ENCODE data around the gene GMPR2.
"Not testable (repeated sequence)": the region's sequence is repeated elsewhere in the genome, so short reads cannot be mapped to it uniquely, and the experiment has no call there.

The GMPR2 gene

DNA sequence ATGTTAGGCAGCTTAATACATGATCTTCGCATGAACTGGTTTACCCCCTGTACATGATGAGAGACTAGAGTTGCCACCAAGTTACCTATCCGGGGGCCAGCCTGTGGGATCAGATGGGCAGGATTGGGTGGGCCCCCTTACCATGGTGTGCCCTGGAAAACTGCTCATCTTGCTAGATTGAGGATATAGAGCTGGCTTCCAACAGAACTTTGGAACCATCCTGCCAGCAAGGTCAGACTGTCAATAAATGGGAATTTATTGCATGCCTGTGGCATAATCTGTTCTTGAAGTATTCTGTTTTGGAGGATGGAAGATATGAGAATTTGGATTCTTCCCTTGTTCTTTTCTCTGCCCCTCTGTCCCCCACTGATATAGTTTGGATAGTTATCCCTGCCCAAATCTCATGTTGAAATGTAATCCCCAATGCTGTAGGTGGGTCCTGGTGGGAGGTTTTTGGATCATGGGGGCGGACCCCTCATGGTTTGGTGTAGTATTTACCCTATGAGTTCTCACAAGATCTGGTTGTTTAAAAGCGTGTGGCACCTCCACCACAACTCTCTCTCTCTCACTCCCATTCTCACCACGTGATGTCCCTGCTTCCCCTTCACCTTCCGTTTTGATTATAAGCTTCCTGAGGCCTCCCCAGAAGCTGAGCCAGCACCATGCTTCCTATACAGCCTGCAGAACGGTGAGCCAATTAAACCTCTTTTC lies 33.8 kb upstream of the GMPR2 start:
- no peak for DNase-seq (ENCODE audit: low read depth in 1 of 2, low spot score in 1 of 2)

DNA sequence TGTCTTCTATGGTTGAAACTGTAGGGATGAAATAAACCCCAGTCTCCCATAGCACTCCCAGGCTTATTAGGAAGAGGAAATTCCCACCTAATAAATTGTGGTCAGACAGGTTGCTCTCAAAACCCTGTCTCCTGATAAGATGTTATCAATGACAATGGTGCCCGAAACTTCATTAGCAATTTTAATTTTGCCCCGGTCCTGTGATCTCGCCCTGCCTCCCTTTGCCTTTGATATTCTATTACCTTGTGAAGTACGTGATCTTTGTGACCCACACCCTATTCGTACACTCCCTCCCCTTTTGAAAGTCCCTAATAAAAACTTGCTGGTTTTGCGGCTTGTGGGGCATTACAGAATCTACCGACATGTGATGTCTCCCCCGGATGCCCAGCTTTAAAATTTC lies 30.2 kb upstream of the GMPR2 start:
- DNase-seq (ENCODE audit: low read depth in 1 of 2, low spot score in 1 of 2): not testable (repeated sequence)

DNA sequence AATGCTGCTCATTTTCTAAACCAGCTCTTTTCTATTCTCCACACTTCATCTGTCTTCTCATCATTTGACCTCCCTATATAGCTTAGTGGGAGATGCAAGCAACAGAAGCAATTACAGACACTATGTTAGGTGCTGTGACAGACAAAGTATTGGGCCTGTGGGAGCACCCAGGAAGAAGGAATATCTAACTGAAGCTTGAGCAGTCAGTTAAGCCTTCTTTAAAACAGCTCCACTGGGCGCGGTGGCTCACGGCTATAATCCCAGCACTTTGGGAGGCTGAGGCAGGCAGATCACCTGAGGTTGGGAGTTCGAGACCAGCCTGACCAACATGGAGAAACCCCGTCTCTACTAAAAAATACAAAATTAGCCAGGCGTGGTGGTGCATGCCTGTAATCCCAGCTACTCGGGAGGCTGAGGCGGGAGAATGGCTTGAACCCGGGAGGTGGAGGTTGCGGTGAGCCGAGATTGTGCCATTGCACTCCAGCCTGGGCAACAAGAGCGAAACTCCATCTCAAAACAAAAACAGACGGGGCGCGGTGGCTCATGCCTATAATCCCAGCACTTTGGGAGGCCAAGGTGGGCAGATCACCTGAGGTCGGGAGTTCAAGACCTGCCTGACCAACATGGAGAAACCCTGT lies 29.4 kb upstream of the GMPR2 start:
- not testable (repeated sequence) for DNase-seq (ENCODE audit: low read depth in 1 of 2, low spot score in 1 of 2)

GRCh38 chr14:24204163-24205146 lies 28.3 kb upstream of the GMPR2 start:
- DNase-seq (ENCODE audit: low read depth in 1 of 2, low spot score in 1 of 2): no peak

DNA sequence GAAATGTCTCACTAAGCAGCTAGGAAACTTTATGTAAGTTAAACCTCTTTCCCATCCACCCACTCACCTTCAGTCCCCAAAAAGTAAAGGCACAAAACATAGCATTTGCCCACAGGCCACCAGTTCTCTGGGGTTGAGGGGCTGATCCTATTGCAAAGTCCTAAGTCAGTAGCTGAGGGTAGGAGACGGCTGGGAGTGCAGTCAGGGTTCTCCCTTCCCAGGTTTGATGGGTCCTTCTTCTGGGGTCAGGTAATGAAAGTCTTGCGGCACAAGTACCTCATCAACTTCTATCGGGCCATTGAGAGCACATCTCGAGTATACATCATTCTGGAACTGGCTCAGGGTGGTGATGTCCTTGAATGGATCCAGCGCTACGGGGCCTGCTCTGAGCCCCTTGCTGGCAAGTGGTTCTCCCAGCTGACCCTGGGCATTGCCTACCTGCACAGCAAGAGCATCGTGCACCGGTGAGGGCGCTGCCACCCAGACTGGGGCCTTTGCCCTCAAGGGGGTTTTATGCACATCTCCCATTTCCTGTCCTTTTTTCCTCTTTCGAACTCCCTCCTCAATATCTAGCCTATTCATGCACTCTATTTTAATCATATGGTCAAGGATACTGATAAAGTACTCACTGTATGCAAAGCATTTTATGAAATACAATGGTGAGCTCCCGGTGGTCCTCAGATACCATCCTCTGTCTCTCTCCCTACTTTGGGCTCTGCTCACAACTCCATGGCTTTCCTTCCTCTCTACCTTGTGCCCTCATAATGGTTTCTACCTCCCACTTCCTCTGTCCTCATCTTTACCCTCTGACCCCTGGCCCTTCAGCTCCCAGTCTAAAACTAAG lies 26.2 kb upstream of the GMPR2 start:
- no peak for DNase-seq (ENCODE audit: low read depth in 1 of 2, low spot score in 1 of 2)

DNA sequence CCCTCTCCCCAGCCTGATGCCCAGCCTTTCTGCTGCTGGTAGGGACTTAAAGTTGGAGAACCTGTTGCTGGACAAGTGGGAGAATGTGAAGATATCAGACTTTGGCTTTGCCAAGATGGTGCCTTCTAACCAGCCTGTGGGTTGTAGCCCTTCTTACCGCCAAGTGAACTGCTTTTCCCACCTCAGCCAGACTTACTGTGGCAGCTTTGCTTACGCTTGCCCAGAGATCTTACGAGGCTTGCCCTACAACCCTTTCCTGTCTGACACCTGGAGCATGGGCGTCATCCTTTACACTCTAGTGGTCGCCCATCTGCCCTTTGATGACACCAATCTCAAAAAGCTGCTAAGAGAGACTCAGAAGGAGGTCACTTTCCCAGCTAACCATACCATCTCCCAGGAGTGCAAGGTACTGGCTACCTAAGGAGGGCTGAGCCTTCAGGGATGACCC lies 25.6 kb upstream of the GMPR2 start:
- no peak for DNase-seq (ENCODE audit: low read depth in 1 of 2, low spot score in 1 of 2)

DNA sequence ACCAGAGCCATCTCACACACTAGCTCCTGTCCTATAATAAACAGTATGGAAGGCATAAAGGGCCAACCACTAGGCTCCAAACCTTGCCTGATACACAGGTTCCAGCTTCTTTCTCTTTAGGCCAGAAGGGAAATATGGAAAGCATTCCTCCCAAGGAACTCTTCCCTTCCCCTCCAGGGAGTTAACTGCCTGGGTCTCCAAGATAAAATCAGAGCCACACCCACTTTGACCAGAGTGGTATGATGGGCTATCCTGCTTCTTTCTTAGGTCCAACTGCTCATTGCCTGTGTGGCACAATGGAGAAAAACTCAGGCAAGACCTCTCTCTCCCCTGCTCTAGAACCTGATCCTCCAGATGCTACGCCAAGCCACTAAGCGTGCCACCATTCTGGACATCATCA lies 25.1 kb upstream of the GMPR2 start:
- DNase-seq (ENCODE audit: low read depth in 1 of 2, low spot score in 1 of 2): no peak

- no peak for DNase-seq (ENCODE audit: low read depth in 1 of 2, low spot score in 1 of 2)
Measured at GRCh38 chr14:24211311-24211710, 21.4 kb upstream of the GMPR2 start.

DNA sequence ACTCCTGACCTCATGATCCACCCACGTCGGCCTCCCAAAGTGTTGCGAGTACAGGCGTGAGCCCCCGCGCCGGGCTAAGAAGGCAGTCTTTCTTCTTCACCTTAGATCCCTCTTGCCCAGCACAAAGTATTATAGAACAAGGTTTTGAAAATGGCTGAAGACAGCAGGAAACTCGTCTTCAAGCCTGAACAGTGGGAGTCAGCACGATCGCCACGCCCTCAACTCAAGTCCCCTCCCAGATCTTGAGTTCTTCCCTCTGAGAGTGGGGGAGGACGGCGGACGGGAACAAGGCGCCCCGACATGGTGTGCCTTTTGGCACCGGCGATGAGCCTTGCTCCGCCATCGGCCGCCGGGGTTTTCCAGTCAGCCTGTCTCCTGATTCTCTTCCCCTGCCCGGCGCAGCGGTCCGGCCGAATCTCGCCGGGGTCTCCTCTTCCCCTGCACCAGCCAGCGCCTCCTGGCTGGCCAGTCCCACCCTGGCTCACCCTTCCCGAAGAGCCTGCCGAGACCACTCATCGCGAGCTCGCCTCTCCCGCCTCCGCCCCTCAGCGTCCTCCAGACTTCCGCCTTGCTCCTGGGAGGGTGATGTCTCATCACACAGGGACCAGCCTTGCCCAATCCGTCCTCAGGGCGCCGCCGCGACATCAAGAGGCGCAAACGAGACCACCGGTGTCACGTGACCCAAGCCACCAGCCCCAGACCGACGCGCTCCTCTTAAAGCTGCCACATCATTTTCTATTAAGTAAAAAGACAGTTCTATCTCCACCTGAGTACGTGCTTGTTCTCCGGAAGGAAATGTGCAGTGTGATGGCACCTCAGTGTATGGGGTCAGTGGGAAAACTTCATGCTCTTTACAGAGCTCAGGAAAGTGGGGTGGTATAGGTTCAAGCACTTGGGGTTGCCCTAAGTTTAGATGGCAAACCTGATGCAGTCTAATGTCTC lies 19.5 kb upstream of the GMPR2 start, which contains the start of gene CHMP4A:
Gene CHMP4A (minus strand): TSS at position 565 of the 942 bp plus-strand sequence. CDS start 49 bp downstream, at position 516.
- peak; percentile 84 to 96 for DNase-seq (ENCODE audit: low read depth in 1 of 2, low spot score in 1 of 2)

GRCh38 chr14:24213866-24214662 lies 18.7 kb upstream of the GMPR2 start:
- DNase-seq (ENCODE audit: low read depth in 1 of 2, low spot score in 1 of 2): no peak

- DNase-seq (ENCODE audit: low read depth in 1 of 2, low spot score in 1 of 2): peak; percentile 54 to 75
Measured at GRCh38 chr14:24215495-24216344, 17.0 kb upstream of the GMPR2 start, which contains the start of gene MDP1. MDP1 (minus strand) TSS chr14:24216066; CDS start chr14:24215955, 111 bp downstream.

GRCh38 chr14:24216345-24216699 lies 16.4 kb upstream of the GMPR2 start:
- DNase-seq (ENCODE audit: low read depth in 1 of 2, low spot score in 1 of 2): no peak

GRCh38 chr14:24216876-24217275 lies 15.9 kb upstream of the GMPR2 start:
- DNase-seq (ENCODE audit: low read depth in 1 of 2, low spot score in 1 of 2): not testable (repeated sequence)

DNA sequence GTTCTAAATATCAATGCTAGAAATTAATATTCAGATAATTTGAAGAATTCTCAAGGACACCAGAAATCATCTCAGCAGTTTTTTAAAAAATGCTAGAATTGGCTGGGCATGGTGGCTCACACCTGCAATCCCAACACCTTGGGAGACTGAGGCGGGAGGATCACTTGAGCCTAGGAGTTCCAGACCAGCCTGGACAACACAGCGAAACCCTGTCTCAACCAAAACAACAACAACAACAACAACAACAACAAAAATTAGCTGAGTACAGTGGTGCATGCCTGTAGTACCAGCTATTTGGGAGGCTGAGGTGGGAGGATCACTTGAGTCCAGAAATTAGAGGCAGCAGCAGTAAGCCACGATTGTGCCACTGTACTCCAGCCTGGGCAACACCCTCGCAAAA lies 13.6 kb upstream of the GMPR2 start:
- no peak for DNase-seq (ENCODE audit: low read depth in 1 of 2, low spot score in 1 of 2)

DNA sequence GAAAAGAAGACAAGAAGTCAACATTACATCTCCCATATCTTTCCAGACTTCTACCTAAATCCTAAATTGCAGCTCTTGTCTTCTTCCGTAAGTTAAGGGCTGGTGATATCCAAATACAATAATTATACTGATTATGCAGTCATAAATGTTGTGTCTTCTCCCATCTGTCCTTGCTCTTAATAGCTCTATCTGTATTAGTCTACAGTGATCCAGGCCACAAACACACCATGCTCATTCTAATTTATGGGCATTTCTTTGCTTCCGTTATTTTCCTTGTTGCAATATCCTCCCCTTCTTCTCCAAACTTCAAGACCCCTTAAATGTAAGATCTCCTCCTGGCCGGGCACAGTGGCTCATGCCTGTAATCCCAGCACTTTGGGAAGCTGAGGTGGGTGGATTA lies 13.2 kb upstream of the GMPR2 start:
- no peak for DNase-seq (ENCODE audit: low read depth in 1 of 2, low spot score in 1 of 2)

DNA sequence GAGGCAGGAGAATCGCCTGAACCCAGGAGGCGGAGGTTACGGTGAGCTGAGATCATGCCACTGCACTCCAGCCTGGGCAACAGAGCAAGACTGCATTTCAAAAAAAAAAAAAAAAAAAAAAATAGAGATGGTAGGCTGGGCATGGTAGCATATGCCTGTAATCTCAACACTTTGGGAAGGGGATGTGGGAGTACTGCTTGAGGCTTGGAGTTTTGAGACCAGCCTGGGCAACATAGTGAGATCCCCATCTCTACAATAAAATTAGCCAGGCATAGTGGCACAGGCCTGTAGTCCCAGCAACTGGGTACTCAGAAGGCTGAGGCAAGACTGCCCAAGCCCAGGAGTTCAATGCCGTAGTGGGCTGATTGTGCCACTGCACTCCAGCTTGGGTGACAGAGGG lies 9.7 kb upstream of the GMPR2 start:
- not testable (repeated sequence) for DNase-seq (ENCODE audit: low read depth in 1 of 2, low spot score in 1 of 2)

- DNase-seq (ENCODE audit: low read depth in 1 of 2, low spot score in 1 of 2): no peak
Measured at GRCh38 chr14:24224618-24225071, 8.1 kb upstream of the GMPR2 start.

DNA sequence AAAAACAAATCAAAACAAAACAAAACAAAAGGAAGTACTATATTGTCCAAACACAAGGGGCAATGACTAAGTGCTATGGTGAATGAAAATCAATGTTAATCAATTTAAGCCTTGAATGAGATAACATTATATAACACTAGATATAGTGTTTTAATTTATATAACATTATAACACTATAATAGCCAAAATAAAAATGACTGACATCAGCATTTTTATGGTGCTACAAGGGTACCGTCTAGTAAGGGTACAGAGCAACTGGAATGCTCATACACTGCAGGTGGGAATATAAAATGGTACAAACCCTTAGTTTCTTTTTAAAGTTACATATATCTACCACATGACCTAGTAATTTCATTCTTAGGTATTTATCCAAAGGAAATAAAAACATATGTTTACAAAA lies 6.3 kb upstream of the GMPR2 start:
- DNase-seq (ENCODE audit: low read depth in 1 of 2, low spot score in 1 of 2): no peak
